Memory B cell (primary cell): ENCODE data around the gene LAYN.

Source experiments
- ATAC-seq: fragments of 150-1000 bp; cut with Tn5 transposase; 2 replicates; pipeline ENCODE4 v1.10.0; 2021; ENCODE audit warnings: low read depth, mild to moderate bottlenecking, moderate library complexity
- DNase-seq, 2 donors: peaks; one replicate each; pipeline ENCODE4 v3.0.0; 2022; ENCODE audit warnings: low spot score in 2 of 2
- H3K27ac Mint-ChIP-seq: one replicate; pipeline ENCODE4 v1.8.0; 2022; ENCODE audit warnings: mild to moderate bottlenecking, moderate library complexity, mixed read lengths
- H3K27me3 Mint-ChIP-seq: one replicate; pipeline ENCODE4 v1.8.0; 2022; ENCODE audit warnings: mixed read lengths
- H3K36me3 Mint-ChIP-seq: one replicate; pipeline ENCODE4 v1.8.0; 2022; ENCODE audit warnings: mild to moderate bottlenecking, mixed read lengths
- H3K4me1 Mint-ChIP-seq: one replicate; pipeline ENCODE4 v1.8.0; 2022; ENCODE audit warnings: mixed read lengths
- H3K4me3 Mint-ChIP-seq: one replicate; pipeline ENCODE4 v1.8.0; 2022; ENCODE audit warnings: mild to moderate bottlenecking, moderate library complexity, mixed read lengths
- H3K9me3 Mint-ChIP-seq: one replicate; pipeline ENCODE4 v1.8.0; 2022; ENCODE audit warnings: mixed read lengths

Gene LAYN

DNA sequence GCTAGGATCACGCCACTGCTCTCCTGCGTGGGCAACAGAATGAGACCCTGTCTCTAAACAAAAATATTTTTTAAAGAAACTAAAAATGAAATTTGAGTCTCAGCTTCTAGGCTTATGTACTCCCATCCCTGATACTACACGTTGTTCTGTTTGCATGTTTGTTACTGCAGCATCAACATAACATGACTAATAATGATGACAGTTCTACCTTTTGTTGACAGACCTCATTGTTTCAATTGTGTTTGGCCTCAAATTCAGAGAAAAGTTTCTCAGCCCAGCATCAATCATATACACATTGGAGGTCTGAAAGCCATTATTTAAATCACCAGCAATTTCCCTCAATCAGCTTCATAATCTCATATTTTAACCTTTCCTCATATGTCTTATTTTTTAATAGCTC, 20.8 kb downstream of the LAYN start:
- Mint-ChIP-seq H3K4me1 (no peaks in the 10 kb centered on the region), H3K4me3 (no peak overlapping the region), H3K27me3 (peaks cover 1% of the 10 kb centered on the region)

DNA sequence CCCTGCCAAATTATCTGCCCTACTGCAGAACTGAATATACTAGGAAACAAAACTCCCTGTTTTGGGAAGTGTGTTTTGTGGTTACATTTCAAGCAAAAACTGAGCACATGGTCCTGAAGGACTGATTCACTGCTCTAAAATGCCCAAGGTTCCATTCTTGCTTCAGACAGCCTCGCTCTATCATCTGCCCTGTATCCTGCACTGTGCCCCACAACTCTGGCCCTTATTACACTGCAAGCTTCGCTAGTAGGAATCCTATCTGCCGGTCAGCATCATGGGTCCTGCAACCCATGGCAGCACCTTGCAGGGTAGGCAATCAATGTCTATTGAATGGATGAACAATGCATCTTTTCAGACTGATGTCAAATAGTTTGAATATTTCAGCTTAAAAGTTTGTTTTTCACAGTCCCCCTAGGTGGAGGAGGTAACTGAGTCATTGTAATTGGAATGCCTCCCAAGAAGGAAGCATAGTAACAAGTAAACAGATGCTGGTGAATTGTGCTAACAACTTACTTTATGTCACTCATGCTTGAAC, 21.3 kb downstream of the LAYN start:
- DNase-seq (no peak), ATAC-seq (no peak)
- Mint-ChIP-seq H3K4me3 (no peak overlapping the region), H3K36me3 (no peaks in the 10 kb centered on the region), H3K27ac (no peak overlapping the region), H3K9me3 (no peaks in the 10 kb centered on the region), H3K4me1 (no peaks in the 10 kb centered on the region), H3K27me3 (peaks cover 1% of the 10 kb centered on the region)

More for the DNA sequence above, 20.8 kb downstream of the LAYN start:
- DNase-seq, result no peak
- no peak for ATAC-seq
- H3K9me3 Mint-ChIP-seq, result no peaks in the 10 kb centered on the region
- no peaks in the 10 kb centered on the region for H3K36me3 Mint-ChIP-seq
- no peak overlapping the region for H3K27ac Mint-ChIP-seq

DNA sequence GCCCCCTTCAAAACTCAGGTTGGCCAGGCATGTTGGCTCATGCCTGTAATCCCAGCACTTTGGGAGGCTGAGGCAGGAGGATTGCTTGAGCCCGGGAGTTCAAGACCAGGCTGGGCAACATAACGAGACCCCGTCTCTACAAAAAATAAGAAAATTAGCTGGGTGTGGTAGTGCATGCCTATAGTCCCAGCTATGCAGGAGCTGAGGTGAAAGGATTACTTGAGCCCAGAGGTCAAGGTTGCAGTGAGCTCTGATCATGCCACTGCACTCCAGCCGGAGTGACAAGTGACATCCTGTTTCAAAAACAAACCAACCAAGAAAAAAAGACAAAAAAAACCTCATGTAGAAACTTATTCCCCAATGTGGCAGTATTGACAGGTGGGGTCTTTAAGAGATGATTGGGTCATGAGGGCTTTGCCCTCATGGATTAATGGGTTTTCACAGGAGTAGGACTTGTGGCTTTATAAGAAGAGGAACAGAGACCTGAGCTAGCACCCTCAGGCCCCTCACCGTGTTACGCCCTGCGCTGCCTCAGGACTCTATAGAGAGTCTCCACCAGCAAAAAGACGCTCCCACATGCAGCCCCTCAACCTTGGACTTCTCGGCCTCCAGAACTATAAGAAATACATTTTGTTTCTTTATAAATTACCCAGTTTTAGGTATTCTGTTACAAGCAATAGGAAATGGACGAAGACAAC, 22.3 kb downstream of the LAYN start:
- Mint-ChIP-seq H3K27ac (no peak overlapping the region), H3K27me3 (peaks cover 1% of the 10 kb centered on the region), H3K36me3 (no peaks in the 10 kb centered on the region), H3K4me1 (no peaks in the 10 kb centered on the region), H3K9me3 (no peaks in the 10 kb centered on the region), H3K4me3 (no peak overlapping the region)
- no peak for DNase-seq
- no peak for ATAC-seq

DNA sequence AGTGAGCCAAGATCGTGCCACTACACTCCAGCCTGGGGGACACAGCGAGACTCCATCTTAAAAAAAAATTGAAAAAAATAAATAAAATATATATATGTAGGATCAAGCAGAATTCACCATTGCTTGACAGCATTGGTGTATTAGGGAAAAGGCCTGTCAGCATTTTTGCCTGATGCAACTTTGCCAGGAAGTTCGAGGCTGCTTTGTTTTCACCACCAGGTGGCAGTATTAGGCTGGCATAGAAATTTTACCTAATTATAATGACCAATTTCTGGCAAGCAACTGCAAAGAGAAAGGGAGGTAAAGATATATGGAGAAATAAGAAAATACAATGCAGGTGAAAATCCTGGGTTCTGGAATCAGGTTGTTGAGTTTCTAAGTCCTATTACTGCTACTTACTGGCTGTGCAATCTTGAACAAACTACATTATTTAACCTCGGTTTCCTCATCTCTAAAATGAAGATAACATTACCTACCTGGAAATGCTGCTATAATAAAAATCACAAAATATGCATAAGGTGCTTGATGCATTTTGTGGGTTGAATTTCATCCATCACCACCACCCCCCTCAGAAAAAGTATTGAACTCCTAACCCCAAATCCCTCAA, 24.7 kb downstream of the LAYN start:
- no peak overlapping the region for H3K4me3 Mint-ChIP-seq
- DNase-seq (peak; percentile 64 to 69), ATAC-seq (peak; percentile 46)
- H3K36me3 Mint-ChIP-seq, result no peaks in the 10 kb centered on the region
- no peak overlapping the region for H3K27ac Mint-ChIP-seq
- no peaks in the 10 kb centered on the region for H3K9me3 Mint-ChIP-seq
- no peaks in the 10 kb centered on the region for H3K4me1 Mint-ChIP-seq
- H3K27me3 Mint-ChIP-seq, result peaks cover 1% of the 10 kb centered on the region

DNA sequence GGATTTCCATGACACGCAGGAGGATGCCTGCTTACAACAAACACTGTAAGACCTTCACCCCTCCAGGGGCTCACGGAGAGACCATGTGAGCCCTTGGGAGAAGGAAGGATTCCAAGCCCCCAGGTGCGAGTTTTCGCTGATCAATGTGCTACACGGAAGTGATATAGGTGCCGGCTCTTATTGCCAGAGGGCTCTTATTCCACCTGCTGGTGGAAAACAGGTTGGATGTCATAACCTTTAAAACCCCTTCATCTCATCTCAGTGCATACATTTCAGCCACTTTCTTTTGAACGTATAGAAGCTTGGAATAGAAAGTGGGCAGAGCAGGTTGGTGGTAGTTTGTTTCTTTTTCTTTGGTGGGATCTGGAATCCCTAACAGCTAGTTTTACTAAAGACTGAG, 25.8 kb downstream of the LAYN start:
- Mint-ChIP-seq H3K27ac (no peak overlapping the region), H3K4me1 (no peaks in the 10 kb centered on the region), H3K4me3 (no peak overlapping the region), H3K27me3 (peaks cover 3% of the 10 kb centered on the region), H3K36me3 (no peaks in the 10 kb centered on the region), H3K9me3 (no peaks in the 10 kb centered on the region)
- DNase-seq (no peak), ATAC-seq (no peak)

DNA sequence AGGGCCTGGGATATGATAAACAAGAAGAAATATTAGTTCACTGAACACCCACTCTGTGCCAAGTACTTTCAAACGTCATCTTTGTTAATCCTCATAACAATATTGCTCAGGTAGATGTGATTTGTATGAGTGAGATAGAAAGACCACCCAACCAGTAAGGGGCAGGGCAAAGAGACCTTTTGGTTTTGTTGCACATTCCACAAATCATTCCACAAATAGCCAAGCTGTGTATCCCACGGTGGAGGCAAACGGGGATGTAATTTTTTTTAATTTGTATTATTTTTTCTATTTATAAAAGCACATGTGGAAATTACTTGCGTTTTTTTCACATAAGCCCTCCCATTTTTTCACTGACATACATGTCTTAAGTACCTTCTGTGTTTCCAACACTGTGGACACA, 29.0 kb downstream of the LAYN start:
- H3K9me3 Mint-ChIP-seq, result no peaks in the 10 kb centered on the region
- no peak for ATAC-seq
- no peaks in the 10 kb centered on the region for H3K36me3 Mint-ChIP-seq
- no peak for DNase-seq
- peaks cover 6% of the 10 kb centered on the region for H3K27me3 Mint-ChIP-seq
- no peaks in the 10 kb centered on the region for H3K4me1 Mint-ChIP-seq
- H3K4me3 Mint-ChIP-seq, result no peak overlapping the region
- no peak overlapping the region for H3K27ac Mint-ChIP-seq

DNA sequence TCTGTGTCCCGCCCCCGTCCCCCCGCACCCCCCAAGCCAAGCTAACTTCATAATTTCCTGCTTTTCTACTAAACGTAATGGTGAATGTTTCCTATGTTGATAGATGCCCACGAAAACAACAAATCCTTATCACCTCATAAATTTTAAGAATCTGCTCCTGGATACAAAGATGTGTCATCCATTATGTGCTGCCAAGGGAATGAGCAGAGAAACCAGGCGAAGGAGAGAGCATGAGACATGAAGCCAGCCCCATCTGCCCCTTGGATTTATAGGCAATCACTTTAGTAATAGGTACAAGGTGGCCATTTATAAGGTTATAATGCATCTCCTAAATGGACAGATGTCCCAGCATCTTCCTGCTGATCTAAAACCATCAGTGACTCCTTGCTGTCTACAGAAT, 30.3 kb downstream of the LAYN start:
- no peak overlapping the region for H3K27ac Mint-ChIP-seq

DNA sequence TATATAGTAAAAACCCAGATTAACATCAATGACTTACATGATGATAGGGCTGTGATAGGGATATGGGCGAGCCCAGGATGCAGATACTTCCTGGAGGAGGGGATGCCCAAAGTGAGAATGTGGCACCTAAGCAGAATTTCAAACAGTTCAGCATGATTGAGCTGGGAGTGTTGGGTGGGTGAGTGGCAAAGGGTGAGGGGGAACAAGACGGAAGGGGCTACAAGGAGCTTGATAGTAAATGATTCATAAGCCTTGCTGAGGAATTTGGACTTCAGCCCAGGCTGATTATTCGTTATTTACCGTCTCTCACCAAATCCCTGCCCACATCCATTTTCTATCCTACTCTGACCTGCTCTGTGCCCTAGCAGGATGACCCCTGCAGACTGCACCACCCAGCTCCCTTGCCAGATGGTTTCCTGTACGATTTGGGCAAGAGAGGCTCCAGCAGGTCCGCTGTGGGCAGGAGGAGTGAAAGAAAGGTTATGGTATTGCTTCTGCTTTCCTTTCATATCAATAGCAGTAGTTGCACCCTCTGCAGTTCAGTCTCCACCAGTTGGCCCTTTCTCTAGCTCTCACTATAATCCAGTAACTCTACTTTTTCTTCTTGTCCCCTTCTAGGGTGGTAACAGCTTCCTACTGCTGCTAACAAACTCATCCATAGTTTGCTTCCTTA, 31.4 kb downstream of the LAYN start:
- DNase-seq (no peak), ATAC-seq (no peak)
- Mint-ChIP-seq H3K9me3 (no peaks in the 10 kb centered on the region), H3K27ac (no peak overlapping the region), H3K36me3 (no peaks in the 10 kb centered on the region), H3K27me3 (peaks cover 5% of the 10 kb centered on the region), H3K4me3 (no peak overlapping the region), H3K4me1 (no peaks in the 10 kb centered on the region)

More for the DNA sequence above, 30.3 kb downstream of the LAYN start:
- DNase-seq, result no peak
- Mint-ChIP-seq H3K4me3 (no peak overlapping the region), H3K36me3 (no peaks in the 10 kb centered on the region), H3K9me3 (no peaks in the 10 kb centered on the region), H3K4me1 (no peaks in the 10 kb centered on the region), H3K27me3 (peaks cover 5% of the 10 kb centered on the region)
- ATAC-seq, result no peak

DNA sequence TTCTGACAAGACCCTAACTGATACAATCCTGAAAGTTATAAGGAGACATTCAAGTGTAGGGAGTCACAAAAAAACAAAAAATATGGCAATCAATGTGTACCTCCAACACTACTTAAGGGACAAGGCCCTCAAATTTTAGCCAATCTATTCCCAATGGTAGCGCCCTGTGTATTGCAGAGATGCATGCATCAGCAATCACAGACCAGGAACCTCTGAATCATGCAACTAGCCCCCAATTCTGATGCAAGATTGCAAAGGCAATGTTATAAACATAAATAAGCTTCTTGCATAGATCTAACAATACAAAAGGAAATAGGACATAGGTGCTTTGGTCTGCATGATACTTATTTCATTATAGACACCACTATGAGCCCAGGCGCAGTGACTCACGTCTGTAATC, 32.1 kb downstream of the LAYN start:
- Mint-ChIP-seq H3K4me3 (no peak overlapping the region), H3K27ac (no peak overlapping the region), H3K36me3 (no peaks in the 10 kb centered on the region), H3K9me3 (no peaks in the 10 kb centered on the region), H3K4me1 (no peaks in the 10 kb centered on the region), H3K27me3 (peaks cover 5% of the 10 kb centered on the region)
- ATAC-seq (no peak), DNase-seq (no peak)

DNA sequence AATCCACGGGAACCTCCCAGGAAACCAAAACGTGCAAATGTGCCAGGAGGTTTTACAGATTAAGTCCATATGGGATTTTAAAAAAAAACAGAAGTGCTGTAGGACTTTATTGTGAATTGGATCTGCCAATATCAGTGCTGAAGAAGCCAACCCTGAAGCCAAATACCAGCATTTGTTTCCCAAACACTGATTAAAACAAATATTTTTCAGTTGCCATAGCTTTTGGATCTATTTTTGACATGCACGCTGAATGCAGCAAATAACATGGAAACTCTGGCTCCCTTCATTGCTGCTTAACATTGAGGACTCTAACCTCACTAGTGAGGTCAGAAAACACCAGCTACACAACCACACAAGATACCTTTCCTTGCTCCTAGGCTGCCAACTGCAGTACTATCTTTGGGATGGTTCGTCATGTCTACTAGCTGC, 33.3 kb downstream of the LAYN start:
- peaks cover 5% of the 10 kb centered on the region for H3K27me3 Mint-ChIP-seq
- H3K4me1 Mint-ChIP-seq, result no peaks in the 10 kb centered on the region
- no peaks in the 10 kb centered on the region for H3K9me3 Mint-ChIP-seq
- no peak overlapping the region for H3K27ac Mint-ChIP-seq
- no peaks in the 10 kb centered on the region for H3K36me3 Mint-ChIP-seq
- DNase-seq, result no peak
- H3K4me3 Mint-ChIP-seq, result no peak overlapping the region
- no peak for ATAC-seq

DNA sequence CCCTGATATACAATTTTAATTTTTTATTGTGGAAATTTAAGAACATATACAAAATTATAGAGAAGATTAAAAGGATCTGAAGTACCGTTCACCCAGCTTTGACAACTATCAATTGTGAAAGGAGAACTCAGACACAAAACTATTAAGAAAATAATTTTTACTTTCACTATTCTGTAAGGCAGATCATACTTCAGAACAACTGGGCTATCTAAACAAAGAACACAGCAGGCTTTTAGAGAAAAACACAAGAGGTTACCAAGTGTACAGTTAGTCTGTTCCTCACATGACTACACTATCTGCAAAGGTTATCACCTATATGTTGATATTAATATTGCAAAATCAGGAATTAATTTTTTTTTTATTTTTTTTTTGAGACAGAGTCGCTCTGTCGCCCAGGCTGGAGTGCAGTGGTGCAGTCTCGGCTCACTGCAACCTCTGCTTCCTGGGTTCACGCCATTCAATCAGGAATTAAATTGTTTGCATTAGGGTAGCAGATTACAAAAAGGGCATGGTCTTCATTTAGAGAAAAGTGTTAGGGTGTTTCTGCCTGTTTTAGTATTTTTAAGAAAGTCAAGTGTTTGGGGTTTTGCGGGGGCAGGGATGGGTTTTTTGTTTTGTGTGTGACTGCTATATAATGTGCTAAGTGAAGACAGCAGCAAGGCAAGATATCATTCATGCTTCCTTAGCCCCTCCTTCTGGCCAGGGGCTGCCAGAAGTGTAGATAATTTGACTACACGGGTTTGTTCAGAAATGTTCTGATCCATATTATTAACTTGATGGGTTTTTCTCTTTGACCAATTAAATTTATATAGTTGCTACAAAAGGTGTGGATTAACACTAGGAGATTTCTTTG, 34.1 kb downstream of the LAYN start:
- Mint-ChIP-seq H3K4me3 (peak overlapping the region; percentile 42), H3K9me3 (no peaks in the 10 kb centered on the region), H3K27ac (no peak overlapping the region), H3K27me3 (peaks cover 5% of the 10 kb centered on the region), H3K4me1 (no peaks in the 10 kb centered on the region), H3K36me3 (no peaks in the 10 kb centered on the region)
- no peak for DNase-seq
- ATAC-seq, result peak; percentile 43

DNA sequence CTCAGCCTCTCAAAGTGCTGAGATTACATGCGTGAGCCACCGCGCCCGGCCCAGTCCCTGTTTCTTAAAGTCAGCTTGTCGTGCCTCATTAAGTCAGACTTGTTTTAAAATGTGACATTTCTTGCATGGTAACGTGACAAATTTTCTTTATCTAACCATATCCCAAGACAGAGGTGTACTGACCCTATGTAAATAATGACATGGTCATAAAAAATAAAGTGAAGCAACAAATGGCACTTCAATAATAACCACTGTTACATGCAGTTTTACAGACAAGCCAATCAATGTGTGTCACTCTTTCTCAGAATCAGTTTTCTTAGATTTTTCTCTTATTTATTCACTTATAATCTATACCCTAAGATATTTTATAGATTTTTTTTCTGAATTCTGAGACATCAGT, 35.2 kb downstream of the LAYN start:
- Mint-ChIP-seq H3K27ac (no peak overlapping the region), H3K4me3 (no peak overlapping the region), H3K4me1 (no peaks in the 10 kb centered on the region), H3K36me3 (no peaks in the 10 kb centered on the region), H3K27me3 (peaks cover 5% of the 10 kb centered on the region), H3K9me3 (no peaks in the 10 kb centered on the region)
- ATAC-seq (no peak), DNase-seq (no peak)

DNA sequence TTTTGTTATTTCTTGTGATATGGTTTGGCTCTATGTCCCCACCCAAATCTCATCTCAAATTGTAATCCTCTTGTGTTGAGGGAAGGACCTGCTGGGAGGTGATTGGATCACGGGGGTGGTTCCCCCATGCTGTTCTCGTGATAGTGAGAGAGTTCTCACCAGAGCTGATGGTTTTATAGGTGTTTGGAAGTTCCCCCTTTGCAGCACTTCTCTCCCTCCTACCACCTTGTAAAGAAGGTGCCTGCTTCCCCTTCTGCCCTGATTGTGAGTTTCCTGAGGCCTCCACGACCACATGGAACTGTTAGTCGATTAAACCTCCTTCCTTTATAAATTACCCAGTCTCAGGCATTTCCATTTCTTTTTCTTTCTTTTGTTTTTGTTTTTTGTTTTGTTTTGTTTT, 37.3 kb downstream of the LAYN start:
- ATAC-seq (peak; percentile 41), DNase-seq (no peak)
- H3K27ac Mint-ChIP-seq, result no peak overlapping the region
- H3K4me3 Mint-ChIP-seq, result no peak overlapping the region
- no peaks in the 10 kb centered on the region for H3K27me3 Mint-ChIP-seq
- H3K4me1 Mint-ChIP-seq, result no peaks in the 10 kb centered on the region
- H3K9me3 Mint-ChIP-seq, result no peaks in the 10 kb centered on the region
- no peaks in the 10 kb centered on the region for H3K36me3 Mint-ChIP-seq

DNA sequence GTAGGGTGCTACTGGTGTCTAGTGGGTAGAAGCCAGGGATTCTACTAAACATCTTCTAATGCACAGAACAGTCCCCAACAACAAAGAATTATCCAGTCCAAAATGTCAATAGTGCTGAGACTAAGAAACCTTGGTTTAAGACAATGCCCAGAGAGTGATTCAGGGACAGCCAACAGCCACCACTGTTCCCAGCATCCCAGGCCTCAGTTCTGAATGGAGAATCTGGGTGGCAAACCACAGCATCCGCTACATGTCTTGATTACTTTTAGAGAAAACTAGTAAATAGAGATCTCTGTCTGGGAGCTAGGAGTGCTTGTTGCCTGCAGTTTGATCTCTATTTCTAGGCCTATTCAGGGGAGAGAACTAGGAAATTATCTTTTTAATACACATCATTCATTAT, 40.8 kb downstream of the LAYN start:
- DNase-seq (no peak), ATAC-seq (no peak)
- Mint-ChIP-seq H3K9me3 (no peaks in the 10 kb centered on the region), H3K4me3 (no peak overlapping the region), H3K4me1 (no peaks in the 10 kb centered on the region), H3K36me3 (no peaks in the 10 kb centered on the region), H3K27me3 (no peaks in the 10 kb centered on the region), H3K27ac (no peak overlapping the region)
